CD4-positive, alpha-beta memory T cell (primary cell): ENCODE results near the gene PERCC1. TPM values are rescaled to one million over a fixed set of nuclear protein-coding genes. Genes with fewer than 3 reads are reported as not detected.

Source experiments
- CTCF ChIA-PET: fragments of 350-600 bp; sonication (Branson Sonifier 250); formaldehyde crosslinking; loops from one replicate; lab custom pipeline; 2021; ENCODE audit warnings: inconsistent platforms; ENCODE audit not compliant: partially characterized antibody; lab: Charles Lee
- POLR2A ChIA-PET: fragments of 350-600 bp; sonication (Branson Sonifier 250); formaldehyde crosslinking; loops from one replicate; lab custom pipeline; 2021; ENCODE audit not compliant: partially characterized antibody; lab: Charles Lee
- DNase-seq, 5 donors: peaks; one replicate each; pipeline versions ENCODE4 v3.0.0 to v3.0.0-alpha.2; 2020 to 2022; ENCODE audit warnings: mixed read lengths in 1 of 5
- H3K27ac ChIP-seq: one replicate; pipeline ENCODE4 v1.7.0; 2013; ENCODE audit warnings: low read depth, low read length
- H3K27me3 ChIP-seq: 2 replicates; pipeline ENCODE4 v1.7.0; 2013; ENCODE audit warnings: mild to moderate bottlenecking, low read length, moderate library complexity; ENCODE audit not compliant: insufficient read depth
- H3K36me3 ChIP-seq: 2 replicates; pipeline ENCODE4 v1.7.0; 2013; ENCODE audit warnings: mild to moderate bottlenecking, low read length, moderate library complexity; ENCODE audit not compliant: insufficient read depth
- H3K4me1 ChIP-seq: 2 replicates; pipeline ENCODE4 v1.7.0; 2013; ENCODE audit warnings: mild to moderate bottlenecking, low read length, moderate library complexity; ENCODE audit not compliant: insufficient read depth
- H3K4me3 ChIP-seq, 2 donors: one replicate each; pipeline ENCODE4 v1.7.0; 2013; ENCODE audit warnings: low read length in 2 of 2, mild to moderate bottlenecking in 1 of 2
- H3K9me3 ChIP-seq, 2 donors: one replicate each; pipeline ENCODE4 v1.7.0; 2013; ENCODE audit warnings: low read length in 2 of 2, control low read depth in 1 of 2; ENCODE audit not compliant: control insufficient read depth in 1 of 2
- H3K27ac Mint-ChIP-seq, 7 donors: one replicate each; pipeline ENCODE4 v1.8.0; 2020 to 2021; ENCODE audit warnings: mixed read lengths in 7 of 7, mild to moderate bottlenecking in 6 of 7, inconsistent platforms in 3 of 7, moderate library complexity in 3 of 7
- H3K27me3 Mint-ChIP-seq, 2 donors: one replicate each; pipeline ENCODE4 v1.8.0; 2020 to 2021; ENCODE audit warnings: mixed read lengths in 2 of 2
- H3K36me3 Mint-ChIP-seq, 2 donors: one replicate each; pipeline ENCODE4 v1.8.0; 2020 to 2021; ENCODE audit warnings: mixed read lengths in 2 of 2, inconsistent platforms in 1 of 2, mild to moderate bottlenecking in 1 of 2
- H3K4me1 Mint-ChIP-seq, 4 donors: one replicate each; pipeline ENCODE4 v1.8.0; 2020 to 2021; ENCODE audit warnings: mixed read lengths in 4 of 4, mild to moderate bottlenecking in 1 of 4
- H3K4me3 Mint-ChIP-seq, 8 donors: one replicate each; pipeline ENCODE4 v1.8.0; 2020 to 2021; ENCODE audit warnings: mixed read lengths in 8 of 8, mild to moderate bottlenecking in 7 of 8, moderate library complexity in 6 of 8, inconsistent platforms in 3 of 8
- H3K9me3 Mint-ChIP-seq, 8 donors: one replicate each; pipeline ENCODE4 v1.8.0; 2020 to 2021; ENCODE audit warnings: mixed read lengths in 8 of 8, mild to moderate bottlenecking in 5 of 8, inconsistent platforms in 3 of 8, moderate library complexity in 1 of 8
- intact Hi-C: fragments of 100-400 bp; cut with micrococcal nuclease; formaldehyde crosslinking; loops from one replicate; pipeline ENCODE4 v1.15.1; 2023
- polyA plus RNA-seq, 2 donors: library from polyadenylated mRNA; unstranded; fragments of 300-500 nt; fragmentation: Illumina TruSeq; gene quantifications; one replicate each; pipeline ENCODE4 v1.2.3, GENCODE V29; 2021
- total RNA-seq, 2 experiments: library from RNA; stranded (reverse); gene quantifications; one replicate each; pipeline ENCODE4 v1.2.3, GENCODE V29; 2021

The PERCC1 gene
- total and polyA plus RNA-seq, 4 experiments from 2014 or later = 0.49 to 0.50 TPM; not detected in 2

DNA sequence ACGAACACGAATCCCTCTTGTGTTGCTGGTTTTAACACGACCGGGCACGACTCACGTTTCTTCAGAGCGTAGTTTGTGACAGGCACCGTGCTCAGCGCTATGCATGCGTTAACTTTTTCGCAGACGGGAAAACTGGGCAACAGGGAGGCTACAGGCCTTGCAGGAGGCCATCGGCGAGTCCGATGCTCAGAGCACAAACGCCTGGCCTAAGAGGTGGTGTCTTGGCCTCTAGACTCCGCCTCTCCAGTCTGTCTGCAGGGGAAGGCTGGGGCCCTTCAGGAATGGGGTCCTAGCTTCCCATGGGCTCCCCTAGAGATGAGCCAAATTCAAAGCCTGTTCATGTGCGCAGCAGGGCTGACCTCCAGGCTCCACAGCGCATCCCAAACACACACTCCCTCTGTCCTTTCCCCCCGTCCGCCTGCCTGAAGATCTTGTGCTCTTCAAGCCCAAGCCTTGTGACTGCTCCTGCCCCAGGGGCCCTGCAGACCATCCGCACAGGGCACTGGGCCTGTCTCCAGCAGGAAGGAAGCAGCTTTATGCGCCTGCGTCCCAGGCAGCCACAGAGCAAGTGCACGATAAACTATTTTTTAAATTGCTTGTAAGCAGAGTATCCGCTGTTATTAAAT lies 40.8 kb downstream of the PERCC1 start:
- Histone ChIP-seq H3K4me1 (peaks cover 25% of the 10 kb centered on the region), H3K27ac (no peak overlapping the region), H3K36me3 (no peaks in the 10 kb centered on the region), H3K4me3 (no peak overlapping the region), H3K9me3 (no peaks in the 10 kb centered on the region), H3K27me3 (no peaks in the 10 kb centered on the region)
- no peak for DNase-seq
- Mint-ChIP-seq H3K27me3 (no peaks in the 10 kb centered on the region), H3K36me3 (peaks cover 0 to 5% of the 10 kb centered on the region in 2 donors), H3K4me1 (peaks cover 9 to 62% (median 33%) of the 10 kb centered on the region in 4 donors), H3K9me3 (no peaks in the 10 kb centered on the region), H3K27ac (peak overlapping the region in 1 of 7 donors; percentile 79), H3K4me3 (peak overlapping the region in 2 of 8 donors; percentile 52 to 54)
- intact Hi-C loops = no loop called here
- ChIA-PET POLR2A (interaction anchor here (1.6 kb wide), 1 partner anchor 62 kb away, joined by 4 read pairs; the partner anchor contains the start of gene TMEM204), CTCF (no interaction called here)

DNA sequence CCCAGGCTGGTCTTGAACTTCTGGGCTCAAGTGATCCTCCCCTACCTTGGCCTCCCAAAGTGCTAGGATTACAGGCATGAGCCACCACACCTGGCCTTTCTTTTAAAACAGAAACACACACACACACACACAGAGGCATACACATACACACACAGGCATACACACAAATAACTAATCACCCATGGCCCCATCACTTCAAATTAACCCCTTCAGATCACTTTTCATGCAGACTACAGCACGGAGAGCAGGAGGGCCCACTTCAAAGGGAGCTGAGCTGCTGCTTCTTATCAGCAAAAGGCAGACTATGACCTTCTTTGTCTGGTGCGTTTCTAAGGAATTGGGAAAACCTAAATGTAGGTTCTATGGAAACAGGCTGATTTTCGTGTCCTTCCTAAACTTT lies 42.1 kb downstream of the PERCC1 start:
- H3K4me1 ChIP-seq = peaks cover 25% of the 10 kb centered on the region

DNA sequence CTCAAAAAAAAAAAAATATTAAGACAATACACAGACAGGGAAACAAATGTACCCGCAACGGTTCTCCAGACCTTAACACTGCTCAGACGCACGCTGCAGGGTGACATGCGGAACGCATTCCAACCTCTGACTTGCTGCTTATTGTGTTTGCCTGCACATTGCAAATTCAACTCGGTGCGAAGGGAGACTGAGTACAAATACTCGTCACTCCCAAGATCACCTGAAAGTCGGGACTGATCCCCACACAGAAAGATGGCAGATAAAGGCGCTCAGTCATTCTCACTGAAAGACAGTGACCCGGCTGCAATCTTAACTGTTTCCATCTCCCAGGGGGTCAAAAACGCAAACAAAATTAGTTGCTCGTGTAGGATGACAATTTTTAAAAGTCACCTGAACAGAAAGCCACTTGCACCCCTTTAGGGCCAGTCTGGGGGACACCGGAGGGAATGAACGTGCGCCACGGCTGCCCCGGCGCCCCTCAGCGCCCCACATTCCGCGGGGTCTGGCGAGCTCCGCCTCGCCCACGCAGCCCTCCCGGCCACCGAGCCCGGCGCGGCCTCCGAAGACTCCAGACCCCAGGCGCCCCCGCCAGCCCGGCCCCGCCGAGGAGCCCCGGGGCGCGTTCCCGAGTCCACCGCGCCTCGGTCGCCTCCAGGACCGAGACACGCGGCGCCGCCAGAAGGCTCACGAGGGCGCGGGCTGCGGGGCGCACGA lies 43.4 kb downstream of the PERCC1 start:
- Mint-ChIP-seq H3K4me1 (peaks cover 8 to 51% (median 33%) of the 10 kb centered on the region in 4 donors), H3K9me3 (no peaks in the 10 kb centered on the region), H3K36me3 (peaks cover 0 to 3% of the 10 kb centered on the region in 2 donors), H3K27me3 (peaks cover 0 to 3% of the 10 kb centered on the region in 2 donors), H3K27ac (peak overlapping the region; percentile 41 to 88 (median 77)), H3K4me3 (peak overlapping the region; percentile 67 to 84 (median 75))
- peak overlapping the region; percentile 91 for H3K27ac ChIP-seq
- H3K27me3 ChIP-seq = no peaks in the 10 kb centered on the region
- ChIA-PET POLR2A (interaction anchor here (1.7 kb wide), 1 partner anchor 59 kb away, joined by 4 read pairs; the partner anchor contains the start of gene TMEM204), CTCF (no interaction called here)
- H3K36me3 ChIP-seq = no peaks in the 10 kb centered on the region
- DNase-seq = peak in 1 of 5 donors; percentile 7
- intact Hi-C loops = loop anchor here (2.0 kb wide), 2 partner anchors 61 to 139 kb away; partner anchors contain the start of genes CRAMP1 and IFT140
- H3K4me3 ChIP-seq = peak overlapping the region in 1 of 2 donors; percentile 74
- H3K4me1 ChIP-seq = peaks cover 25% of the 10 kb centered on the region
- no peaks in the 10 kb centered on the region for H3K9me3 ChIP-seq

More for the DNA sequence above, 42.1 kb downstream of the PERCC1 start:
- Histone ChIP-seq H3K27ac (no peak overlapping the region), H3K36me3 (no peaks in the 10 kb centered on the region), H3K27me3 (no peaks in the 10 kb centered on the region), H3K9me3 (no peaks in the 10 kb centered on the region), H3K4me3 (no peak overlapping the region)
- POLR2A ChIA-PET = interaction anchor here (0.6 to 1.6 kb wide), 4 partner anchors 61 to 206 kb away, joined by 3 to 4 read pairs (median 3); partner anchors contain the start of gene TMEM204
- H3K9me3 Mint-ChIP-seq = no peaks in the 10 kb centered on the region
- intact Hi-C loops = no loop called here
- H3K27me3 Mint-ChIP-seq = no peaks in the 10 kb centered on the region
- CTCF ChIA-PET = no interaction called here
- peaks cover 9 to 56% (median 33%) of the 10 kb centered on the region in 4 donors for H3K4me1 Mint-ChIP-seq
- H3K27ac Mint-ChIP-seq = peak overlapping the region in 6 of 7 donors; percentile 43 to 92 (median 82)
- DNase-seq = no peak
- H3K36me3 Mint-ChIP-seq = peaks cover 0 to 3% of the 10 kb centered on the region in 2 donors
- peak overlapping the region; percentile 65 to 83 (median 79) for H3K4me3 Mint-ChIP-seq

DNA sequence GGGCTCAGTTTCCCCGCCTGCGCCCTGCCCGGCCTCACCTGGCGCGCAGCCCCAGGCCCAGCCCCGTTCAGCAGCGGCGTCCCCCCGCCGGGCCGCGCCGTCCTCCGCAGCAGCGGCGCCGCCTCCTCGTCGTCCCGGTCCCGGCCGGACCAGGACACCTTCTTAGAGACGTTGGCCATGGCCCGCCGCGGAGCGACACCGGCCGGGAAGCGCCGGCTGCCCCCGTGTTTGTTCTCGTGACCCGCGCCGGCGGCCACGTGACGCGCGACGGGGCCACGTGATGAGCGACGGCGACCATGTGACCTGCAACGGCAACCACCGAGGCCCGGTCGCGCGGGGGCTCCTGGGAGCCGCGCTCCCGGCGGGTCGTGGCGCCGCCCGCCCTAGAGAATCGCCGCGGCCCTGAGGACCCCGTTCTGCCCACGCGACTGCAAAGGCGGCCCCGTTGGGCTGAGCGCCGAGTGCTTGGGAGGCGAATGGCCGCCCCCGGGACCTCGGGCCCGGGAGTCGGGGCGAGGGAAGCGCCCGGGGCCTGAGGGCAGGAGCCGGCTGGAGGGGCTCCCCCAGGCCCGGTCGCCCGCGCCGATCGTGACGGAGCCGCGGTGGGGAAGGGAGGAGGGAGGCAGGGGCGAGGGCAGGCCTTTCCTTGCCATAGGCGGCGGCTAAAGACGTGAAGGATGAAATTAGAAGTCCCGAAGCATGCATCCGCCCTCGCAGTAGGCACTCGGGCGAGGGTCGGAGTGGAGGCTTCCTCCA lies 44.1 kb downstream of the PERCC1 start, which contains the start of gene CLCN7:
Gene CLCN7 (minus strand): TSS at position 233 of the 756 bp plus-strand sequence. CDS start 54 bp downstream, at position 179.
- H3K27me3 ChIP-seq = no peaks in the 10 kb centered on the region
- peaks cover 25% of the 10 kb centered on the region for H3K4me1 ChIP-seq
- Mint-ChIP-seq H3K4me3 (peak within 1 kb of the TSS; percentile 80 to 91 (median 84)), H3K9me3 (no peaks in the 10 kb centered on the region), H3K36me3 (peaks cover 0 to 3% of the 10 kb centered on the region in 2 donors), H3K27ac (peak within 1 kb of the TSS; percentile 85 to 93 (median 91)), H3K4me1 (peaks cover 8 to 46% (median 30%) of the 10 kb centered on the region in 4 donors), H3K27me3 (peaks cover 0 to 3% of the 10 kb centered on the region in 2 donors)
- H3K4me3 ChIP-seq = peak within 1 kb of the TSS; percentile 49 to 74
- no peaks in the 10 kb centered on the region for H3K9me3 ChIP-seq
- intact Hi-C loops = loop anchor here (1.0 to 2.0 kb wide), 5 partner anchors 18 to 203 kb away; partner anchors contain the start of genes CRAMP1, IFT140, JPT2 and TELO2
- peak within 1 kb of the TSS; percentile 91 for H3K27ac ChIP-seq
- DNase-seq = peak; percentile 83 to 87 (median 85)
- ChIA-PET CTCF (interaction anchor here (0.9 kb wide), 1 partner anchor 54 kb away, joined by 3 read pairs; the partner anchor contains the start of gene UQCC4), POLR2A (interaction anchor here (0.6 to 1.7 kb wide), 4 partner anchors 18 to 275 kb away, joined by 3 to 7 read pairs (median 4); partner anchors contain the start of genes JPT2, TELO2 and TMEM204)
- no peaks in the 10 kb centered on the region for H3K36me3 ChIP-seq

GRCh38 chr16:1475552-1476114 lies 44.8 kb downstream of the PERCC1 start:
- CTCF ChIA-PET = interaction anchor here (0.9 kb wide), 1 partner anchor 55 kb away, joined by 3 read pairs; the partner anchor contains the start of gene UQCC4
- Mint-ChIP-seq H3K36me3 (peaks cover 0 to 3% of the 10 kb centered on the region in 2 donors), H3K9me3 (no peaks in the 10 kb centered on the region), H3K27me3 (peaks cover 0 to 3% of the 10 kb centered on the region in 2 donors), H3K4me1 (peaks cover 8 to 41% (median 27%) of the 10 kb centered on the region in 4 donors), H3K27ac (peak overlapping the region; percentile 85 to 93 (median 91)), H3K4me3 (peak overlapping the region; percentile 79 to 91 (median 82))
- Histone ChIP-seq H3K27ac (peak overlapping the region; percentile 91), H3K9me3 (no peaks in the 10 kb centered on the region), H3K27me3 (no peaks in the 10 kb centered on the region), H3K4me1 (peaks cover 25% of the 10 kb centered on the region), H3K36me3 (no peaks in the 10 kb centered on the region), H3K4me3 (peak overlapping the region; percentile 49 to 74)
- intact Hi-C loops = loop anchor here (1.0 to 2.0 kb wide), 5 partner anchors 18 to 203 kb away; partner anchors contain the start of genes CRAMP1, IFT140, JPT2 and TELO2
- POLR2A ChIA-PET = interaction anchor here (0.6 to 1.7 kb wide), 5 partner anchors 17 to 275 kb away, joined by 3 to 7 read pairs (median 4); partner anchors contain the start of genes JPT2, TELO2 and TMEM204
- DNase-seq = no peak

- DNase-seq = no peak
- POLR2A ChIA-PET = no interaction called here
- peaks cover 2 to 3% of the 10 kb centered on the region in 2 donors for H3K27me3 Mint-ChIP-seq
- Histone ChIP-seq H3K4me1 (peaks cover 17% of the 10 kb centered on the region), H3K9me3 (no peaks in the 10 kb centered on the region), H3K27ac (no peak overlapping the region), H3K4me3 (no peak overlapping the region), H3K27me3 (no peaks in the 10 kb centered on the region), H3K36me3 (no peaks in the 10 kb centered on the region)
- H3K9me3 Mint-ChIP-seq = no peaks in the 10 kb centered on the region
- H3K36me3 Mint-ChIP-seq = peaks cover 0 to 3% of the 10 kb centered on the region in 2 donors
- intact Hi-C loops = no loop called here
- H3K4me1 Mint-ChIP-seq = peaks cover 6 to 27% (median 18%) of the 10 kb centered on the region in 4 donors
- peak overlapping the region in 2 of 8 donors; percentile 10 to 36 for H3K4me3 Mint-ChIP-seq
- peak overlapping the region in 1 of 7 donors; percentile 21 for H3K27ac Mint-ChIP-seq
- CTCF ChIA-PET = no interaction called here
Observed at GRCh38 chr16:1477033-1477432, 46.2 kb downstream of the PERCC1 start.
